Uterus (tissue), 2 donors: ENCODE data around the gene GSG1L2.

ENCODE experiments used
- CTCF ChIP-seq, 4 experiments: fragments of 200-600 bp in 2 of 4; fragments of 450-650 bp in 2 of 4; sonication (generic) in 2 of 4; IDR thresholded peaks; one replicate each; pipeline ENCODE4 v1.5.1; 2016 to 2019; ENCODE audit warnings: antibody characterized with exemption in 4 of 4, mild to moderate bottlenecking in 2 of 4, moderate library complexity in 1 of 4
- POLR2A ChIP-seq, 2 donors: fragments of 450-650 bp; IDR thresholded peaks; one replicate each; pipeline ENCODE4 v1.6.1; 2016; ENCODE audit warnings: antibody characterized with exemption in 2 of 2, mild to moderate bottlenecking in 1 of 2, moderate library complexity in 1 of 2

- TF ChIP-seq CTCF (IDR thresholded peaks at IDR 0.05) (no peak), POLR2A (IDR thresholded peaks at IDR 0.05) (no peak)
Observed at GRCh38 chr17:9845306-9845705, 23.4 kb upstream of the GSG1L2 start.
